HG03045 (cell line): Measurements from ENCODE around the gene TTC39A.
"Not testable (repeated sequence)": the region's sequence is repeated elsewhere in the genome, so short reads cannot be mapped to it uniquely, and the experiment has no call there.

Experiments used
- ATAC-seq: cut with Tn5 transposase; IDR thresholded peaks from one replicate; pipeline ENCODE4 v1.9.1; 2021; ENCODE audit warnings: mild to moderate bottlenecking, moderate library complexity; ENCODE audit not compliant: unreplicated experiment

Gene TTC39A

DNA sequence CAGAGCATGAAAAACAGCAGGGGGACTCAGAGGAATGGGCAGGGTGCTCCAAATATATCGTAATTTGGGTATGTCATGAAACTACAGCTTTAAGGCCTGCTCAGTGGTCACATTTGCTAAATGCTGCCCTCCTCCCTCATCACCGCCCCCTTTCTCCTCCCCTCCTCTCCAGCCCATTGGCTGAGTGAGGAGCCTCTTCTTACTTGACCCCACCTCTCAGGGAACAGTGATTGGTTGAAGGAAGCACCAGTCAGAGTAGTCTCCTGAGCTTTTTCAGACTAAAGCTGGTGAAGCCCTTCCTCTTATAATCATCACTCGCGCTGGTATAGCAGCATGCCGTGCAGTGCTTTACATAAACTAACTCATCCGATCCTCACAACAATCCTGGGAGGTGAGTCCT is 10.0 kb upstream of the TTC39A start:
- ATAC-seq, result no peak

DNA sequence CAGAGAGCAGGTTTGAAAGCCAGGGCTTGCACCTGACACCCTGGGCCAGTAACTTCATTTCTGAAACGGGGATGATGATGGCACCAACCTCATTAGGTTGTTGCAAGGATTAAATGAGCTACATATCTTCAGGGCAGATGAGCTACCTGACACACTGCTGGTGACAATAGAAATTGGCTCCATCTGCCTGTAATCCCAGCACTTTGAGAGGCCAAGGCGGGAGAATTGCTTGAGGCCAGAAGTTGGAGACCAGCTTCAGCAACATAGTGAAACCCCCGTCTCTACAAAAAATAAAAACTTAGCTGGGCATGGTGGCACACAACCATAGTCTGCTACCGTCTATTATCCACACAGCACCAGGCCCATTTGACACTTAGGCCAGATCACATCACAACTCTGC is 6.3 kb upstream of the TTC39A start:
- ATAC-seq, result no peak

DNA sequence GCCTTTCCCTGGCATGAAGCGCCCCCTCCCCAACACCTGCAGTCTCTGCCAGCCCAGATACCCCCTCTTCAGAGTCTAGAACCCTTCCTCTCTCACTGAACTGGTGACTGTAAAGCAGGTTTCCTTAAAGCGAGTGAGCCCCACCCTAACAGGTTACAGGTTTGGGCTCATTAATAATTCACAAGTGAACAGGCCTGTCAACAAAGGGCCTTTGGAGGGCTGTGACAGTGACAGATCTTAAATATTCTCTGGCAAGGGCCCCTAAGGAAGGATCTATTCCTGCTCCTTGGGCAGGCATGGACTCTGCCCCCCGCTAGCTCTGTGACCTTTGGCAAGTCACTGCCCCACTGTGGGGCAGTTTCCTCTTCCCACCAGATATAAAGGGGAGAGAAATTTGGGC is 5.6 kb upstream of the TTC39A start:
- ATAC-seq, result no peak

DNA sequence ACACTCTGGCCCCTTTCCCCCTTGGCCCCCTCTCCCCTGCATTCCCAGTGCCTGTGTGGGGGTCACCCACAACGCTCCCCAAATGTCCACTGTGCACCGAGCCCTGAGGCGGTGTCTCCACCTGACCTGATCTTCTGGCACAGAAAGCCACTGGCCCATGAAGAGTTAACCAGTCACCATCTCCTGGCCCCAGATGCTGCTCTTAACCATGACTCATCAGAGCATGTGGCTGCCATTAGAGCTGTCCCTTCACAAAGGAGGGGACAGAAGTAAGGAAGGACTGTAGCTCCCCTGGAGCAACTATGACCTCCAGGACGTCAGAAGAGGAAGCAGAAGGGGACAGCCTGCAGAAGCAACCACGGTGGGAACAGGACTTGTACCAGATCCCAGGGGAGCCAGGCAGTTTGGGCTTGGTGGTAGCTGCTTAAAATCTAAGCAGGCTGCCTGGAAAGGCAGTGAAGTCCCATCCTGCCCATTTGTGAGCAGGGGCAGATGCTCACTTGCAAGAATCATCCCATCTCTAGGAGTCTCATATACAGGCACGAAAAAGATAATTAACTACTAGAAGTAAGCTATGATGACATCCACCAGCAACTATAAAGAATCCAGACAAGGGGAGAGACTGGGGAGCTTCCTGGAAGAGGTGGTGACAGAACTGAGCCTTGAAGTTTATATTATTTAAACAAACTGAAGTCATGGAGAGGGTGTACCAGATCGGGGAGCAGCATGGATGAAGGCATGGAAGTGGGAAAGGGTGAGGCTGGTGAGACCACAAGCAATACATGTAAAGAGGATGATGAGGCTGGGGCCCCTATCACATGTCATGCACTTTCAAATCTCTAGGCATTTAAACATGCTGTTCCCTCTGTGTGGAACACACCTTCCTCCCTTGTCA is 1.1 kb upstream of the TTC39A start:
- ATAC-seq, result no peak

DNA sequence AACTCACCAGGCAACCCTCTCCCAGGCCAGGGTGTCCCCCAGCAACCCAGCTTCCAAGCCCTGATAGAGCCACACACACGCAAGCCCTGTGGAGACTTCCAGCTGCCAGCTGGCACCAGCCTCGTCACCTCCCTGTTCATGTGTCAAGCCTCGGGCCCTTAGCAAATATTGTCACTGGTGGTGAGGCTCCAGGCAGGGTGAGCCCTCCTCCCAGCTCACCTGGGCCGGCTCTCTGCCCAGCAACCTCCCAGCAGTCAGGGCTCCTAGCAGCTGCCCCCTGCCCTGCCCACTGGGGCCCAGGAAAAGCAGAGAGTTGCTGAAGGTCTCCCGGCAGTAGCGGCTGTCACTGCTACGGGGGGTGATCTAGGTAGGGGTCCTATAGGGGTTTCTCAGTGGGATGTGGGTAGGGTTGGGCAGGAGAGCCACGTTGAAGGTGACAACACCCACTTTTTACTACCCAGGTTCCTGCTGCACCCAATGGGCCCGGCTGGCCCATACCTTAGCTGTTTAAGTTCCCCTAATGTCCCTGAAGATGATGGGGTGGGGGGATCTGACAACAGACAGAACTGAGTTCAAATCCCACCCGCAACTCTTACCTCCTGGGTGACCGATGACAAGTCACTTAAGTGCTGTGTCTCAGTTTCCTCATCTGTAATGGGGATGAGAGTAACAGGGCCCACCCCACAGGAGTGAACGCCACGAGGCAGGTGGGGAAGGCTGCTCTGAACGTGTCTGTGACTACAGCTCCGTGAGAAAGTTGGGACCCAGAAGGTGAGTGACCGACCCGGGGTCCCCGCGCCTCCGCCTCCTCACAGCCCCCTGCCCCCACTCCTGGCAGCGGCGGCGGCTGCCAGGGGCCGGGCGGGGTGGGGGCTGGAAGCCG is 678 bp downstream of the TTC39A start:
- ATAC-seq, result no peak

DNA sequence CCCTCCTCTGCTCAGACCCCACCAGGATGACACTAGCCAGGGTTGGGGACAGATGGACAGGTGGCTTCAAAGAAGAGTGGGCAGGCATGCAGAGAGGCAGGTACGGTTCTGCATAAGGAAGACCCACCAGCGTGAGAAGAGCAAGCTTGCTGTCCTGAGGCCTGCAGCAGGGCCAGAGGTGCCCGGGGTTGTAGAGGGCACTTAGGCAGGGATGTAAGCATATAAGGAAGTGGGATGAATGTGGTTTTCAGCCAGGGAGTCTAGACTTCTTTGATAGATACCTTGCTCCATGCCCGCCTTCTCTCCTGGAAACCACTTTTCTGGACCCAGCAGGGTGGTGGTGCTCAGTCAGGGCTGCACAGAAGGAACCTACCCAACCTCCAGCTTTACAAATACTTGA is 1.4 kb downstream of the TTC39A start:
- no peak for ATAC-seq

DNA sequence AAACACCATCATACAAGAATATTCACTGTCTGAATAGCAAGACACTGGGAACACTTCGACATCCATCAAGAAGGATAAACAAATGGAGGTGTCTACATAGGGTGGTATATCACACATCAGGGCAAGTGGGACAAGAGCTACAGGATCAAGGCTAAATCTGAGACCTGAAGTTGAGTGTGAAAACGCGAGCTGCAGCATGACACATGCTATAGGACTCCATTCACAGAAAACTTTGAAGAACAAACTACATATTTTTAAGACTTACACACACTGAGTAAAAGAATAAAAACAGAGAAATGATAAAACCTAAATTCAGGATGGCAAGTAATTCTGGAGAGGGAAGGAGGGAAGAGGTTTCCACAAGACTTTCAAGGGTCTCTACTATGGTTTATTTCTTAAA is 2.1 kb downstream of the TTC39A start:
- ATAC-seq, result no peak

DNA sequence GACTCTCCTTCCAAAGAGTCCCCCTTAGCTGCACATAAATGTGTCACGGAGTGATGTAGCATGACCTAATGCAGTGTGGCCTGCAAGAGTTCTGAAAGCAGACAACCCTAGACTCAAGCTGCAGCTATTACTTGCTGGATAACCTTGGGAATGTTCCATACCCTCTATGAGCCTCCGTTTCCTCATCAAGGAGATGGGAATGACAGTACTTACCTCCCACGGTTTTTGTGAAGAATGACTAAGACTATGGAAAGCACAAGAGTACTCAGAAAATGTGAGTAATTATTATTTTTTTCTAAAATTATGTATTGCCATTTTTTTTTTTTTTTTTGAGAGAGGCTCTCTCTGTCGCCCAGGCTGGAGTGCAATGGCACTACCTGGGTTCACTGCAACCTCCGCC is 3.0 kb downstream of the TTC39A start:
- ATAC-seq, result no peak

DNA sequence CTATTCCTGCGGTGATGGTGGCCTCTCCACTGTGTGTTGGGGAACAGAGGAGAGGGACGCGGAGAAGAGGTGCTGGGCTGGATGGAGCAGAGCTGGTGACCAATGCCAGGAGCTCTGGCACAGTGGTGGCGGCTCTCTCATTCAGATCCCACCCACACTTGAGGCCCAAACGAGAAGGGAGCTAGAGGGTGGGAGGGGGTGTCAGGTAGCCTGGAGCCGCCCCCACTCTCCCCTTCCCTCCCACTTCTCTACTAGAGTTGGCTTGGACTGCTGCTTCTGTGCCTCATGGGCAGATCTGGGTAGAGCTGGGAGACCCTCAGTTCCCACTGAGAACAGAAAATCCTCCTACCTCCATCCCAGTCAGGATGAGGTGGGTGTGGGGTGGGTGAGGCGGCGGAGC is 3.5 kb downstream of the TTC39A start:
- ATAC-seq, result no peak

DNA sequence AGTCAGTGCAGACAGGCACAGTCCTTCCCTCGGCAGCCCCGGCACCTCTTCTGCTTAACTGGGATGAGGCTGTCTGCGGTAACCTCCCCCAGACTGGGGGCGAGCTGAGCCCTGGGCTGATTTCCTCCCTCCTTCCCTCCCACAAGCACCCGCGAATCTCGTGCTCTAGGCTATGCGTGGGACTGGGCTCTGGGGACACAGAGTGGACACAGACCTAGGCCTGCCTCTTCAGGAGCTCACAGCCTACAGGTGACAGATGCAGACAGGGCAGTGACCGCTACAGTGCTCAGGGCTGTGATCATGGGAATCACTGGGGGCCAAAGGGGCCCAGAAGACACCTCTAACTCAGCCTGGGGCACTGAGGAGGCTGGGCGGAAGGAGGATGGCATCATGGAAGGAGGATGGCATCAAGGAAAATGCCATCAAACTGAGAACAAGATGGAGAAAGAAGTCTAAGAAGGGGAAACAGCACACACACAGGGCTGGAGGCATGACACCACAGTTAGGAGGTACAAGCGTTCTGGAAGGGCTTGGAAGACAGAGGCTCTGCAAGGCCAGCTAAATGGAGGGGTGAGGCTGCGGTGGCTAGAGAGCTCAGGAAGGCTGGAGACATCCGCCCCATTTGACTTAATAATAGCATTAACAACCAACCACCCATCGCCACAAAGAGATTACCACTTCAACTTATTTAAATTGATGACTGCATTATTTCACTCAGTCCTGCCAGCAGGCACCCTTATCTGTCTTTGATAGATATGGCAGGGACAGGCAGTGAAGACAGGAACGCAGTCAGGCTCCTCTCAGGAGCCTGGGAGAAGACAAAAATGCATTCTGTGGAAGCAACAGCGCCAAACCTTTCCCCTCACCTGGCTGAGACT is 4.2 kb downstream of the TTC39A start:
- ATAC-seq, result no peak

DNA sequence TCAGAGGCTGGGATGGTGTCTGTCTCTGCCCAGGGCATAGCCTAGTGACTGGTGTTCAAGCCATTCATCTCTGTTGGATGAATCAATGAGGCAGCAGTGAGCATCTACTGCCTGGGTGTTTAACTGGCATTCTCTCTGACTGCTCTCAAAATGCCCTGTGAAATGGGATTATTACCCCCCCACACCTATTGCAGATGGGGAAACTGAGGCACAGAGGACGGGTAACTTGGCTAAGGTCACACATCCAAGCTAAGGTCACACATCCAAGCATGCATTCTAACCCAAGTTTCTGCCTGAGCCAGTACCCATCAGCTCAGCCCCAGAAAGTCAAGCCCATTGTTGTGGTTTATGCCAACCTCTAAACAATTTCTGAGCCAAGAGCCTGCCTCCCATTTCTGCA is 5.0 kb downstream of the TTC39A start:
- no peak for ATAC-seq

DNA sequence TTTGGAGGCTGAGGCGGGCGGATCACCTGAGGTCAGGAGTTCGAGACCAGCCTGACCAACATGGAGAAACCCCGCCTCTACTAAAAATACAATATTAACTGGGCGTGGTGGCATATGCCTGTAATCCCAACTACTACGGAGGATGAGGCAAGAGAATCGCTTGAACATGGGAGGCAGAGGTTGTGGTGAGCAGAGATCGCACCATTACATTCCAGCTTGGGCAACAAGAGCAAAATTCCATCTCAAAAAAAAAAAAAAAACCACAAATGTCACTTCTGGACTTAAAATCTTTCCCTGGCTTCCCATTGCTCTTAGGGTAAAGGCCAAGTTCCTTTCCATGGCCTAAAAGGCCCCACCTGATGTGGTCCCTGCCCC is 5.4 kb downstream of the TTC39A start:
- ATAC-seq, result not testable (repeated sequence)

DNA sequence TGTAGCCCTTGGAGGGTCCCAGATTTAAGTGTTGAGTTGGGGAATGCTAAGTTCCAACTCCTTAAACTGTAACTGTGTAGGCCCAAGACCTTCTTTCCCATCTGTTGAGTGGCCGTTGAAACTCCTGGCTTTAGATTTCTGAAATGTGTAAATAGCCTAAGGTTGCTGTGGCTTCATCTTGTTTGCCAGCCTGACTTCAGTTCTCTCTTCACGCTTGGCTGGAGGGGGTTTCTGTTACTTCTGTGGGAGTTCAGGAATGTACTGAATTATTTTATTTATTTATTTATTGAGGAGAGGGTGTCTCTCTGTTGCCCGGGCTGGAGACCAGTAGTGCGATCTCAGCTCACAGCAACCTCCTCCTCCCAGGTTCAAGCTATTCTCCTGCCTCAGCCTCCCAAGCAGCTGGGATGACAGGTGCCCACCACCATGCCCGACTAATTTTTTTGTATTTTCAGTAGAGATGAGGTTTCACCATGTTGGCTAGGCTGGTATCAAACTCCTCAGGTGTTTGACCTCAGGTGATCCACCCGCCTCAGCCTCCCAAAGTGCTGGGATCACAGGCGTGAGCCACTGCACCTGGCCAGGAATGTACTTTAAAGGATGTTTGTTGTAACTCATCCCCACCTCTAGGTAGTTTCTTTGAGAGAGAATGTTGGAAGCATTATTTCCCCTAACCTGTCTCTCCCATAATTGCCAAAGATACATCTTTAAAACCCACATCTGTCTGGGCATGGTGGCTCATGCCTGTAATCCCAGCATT is 5.9 kb downstream of the TTC39A start:
- no peak for ATAC-seq

DNA sequence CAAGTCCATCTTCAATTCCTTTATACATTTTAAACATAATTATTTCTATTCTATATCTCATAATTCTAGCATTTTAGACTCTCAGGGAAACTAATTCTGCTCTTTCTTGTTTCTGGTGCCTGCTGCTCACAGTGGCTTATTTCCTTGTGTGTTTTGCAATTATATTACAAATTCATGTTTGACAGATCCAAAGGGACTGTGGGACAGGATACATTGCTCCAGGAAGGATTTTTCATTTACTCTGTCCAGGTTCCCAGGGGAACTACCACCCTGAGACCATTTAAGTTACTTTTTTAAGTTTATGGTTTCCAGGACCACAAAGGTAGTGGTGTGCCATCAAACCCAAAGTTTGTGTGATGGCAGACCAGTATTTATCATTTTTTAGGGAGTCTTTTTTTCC is 6.6 kb downstream of the TTC39A start:
- no peak for ATAC-seq

DNA sequence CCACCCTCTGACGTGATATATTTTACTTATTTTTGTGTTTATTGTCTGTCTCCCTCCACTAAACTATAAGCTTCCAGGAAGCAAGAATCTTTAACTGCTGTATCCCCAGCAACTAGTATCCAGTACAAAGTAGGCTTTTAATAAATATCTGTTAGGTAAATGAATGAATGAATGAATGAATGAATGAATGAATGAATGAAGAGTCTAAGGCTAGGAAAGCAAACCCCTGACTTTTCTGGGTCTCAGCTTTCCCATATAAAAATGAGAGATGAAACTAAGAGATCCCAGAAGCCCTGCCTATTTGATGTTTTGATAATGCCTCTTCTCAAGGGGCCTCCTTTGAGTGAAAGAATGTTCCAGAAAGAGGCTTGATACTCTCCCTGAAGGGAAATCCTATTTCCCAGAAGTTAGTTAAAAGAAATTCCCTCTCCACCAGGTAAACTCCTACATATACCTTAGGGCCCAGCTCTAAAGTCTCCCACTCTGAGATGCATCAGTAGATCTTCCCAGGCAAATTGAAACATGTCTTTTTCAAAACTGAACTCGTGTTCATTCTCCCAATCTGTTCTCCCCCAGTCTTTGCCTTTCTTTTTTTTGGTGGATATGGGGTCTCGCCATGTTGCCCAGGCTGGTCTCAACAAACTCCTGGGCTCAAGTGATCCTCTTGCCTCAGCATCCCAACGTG is 7.8 kb downstream of the TTC39A start:
- ATAC-seq, result no peak

DNA sequence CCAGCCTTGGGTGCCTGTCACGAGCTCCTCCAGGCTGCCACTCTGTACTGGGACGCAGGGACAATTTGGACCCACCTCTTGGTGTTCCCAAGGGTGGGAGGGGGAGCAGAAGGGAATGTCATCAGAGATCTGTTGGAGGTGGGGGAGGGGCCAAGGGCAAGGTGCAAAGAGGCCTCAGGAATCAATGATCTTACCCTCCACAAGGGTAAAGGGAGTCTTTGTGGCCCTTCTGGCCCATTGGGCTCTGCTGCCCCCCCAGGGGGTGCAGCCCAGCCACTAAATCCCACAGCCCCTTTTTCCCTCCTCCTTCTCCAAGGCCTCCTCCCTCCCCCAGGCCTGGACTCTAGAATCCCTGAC is 8.5 kb downstream of the TTC39A start:
- no peak for ATAC-seq

DNA sequence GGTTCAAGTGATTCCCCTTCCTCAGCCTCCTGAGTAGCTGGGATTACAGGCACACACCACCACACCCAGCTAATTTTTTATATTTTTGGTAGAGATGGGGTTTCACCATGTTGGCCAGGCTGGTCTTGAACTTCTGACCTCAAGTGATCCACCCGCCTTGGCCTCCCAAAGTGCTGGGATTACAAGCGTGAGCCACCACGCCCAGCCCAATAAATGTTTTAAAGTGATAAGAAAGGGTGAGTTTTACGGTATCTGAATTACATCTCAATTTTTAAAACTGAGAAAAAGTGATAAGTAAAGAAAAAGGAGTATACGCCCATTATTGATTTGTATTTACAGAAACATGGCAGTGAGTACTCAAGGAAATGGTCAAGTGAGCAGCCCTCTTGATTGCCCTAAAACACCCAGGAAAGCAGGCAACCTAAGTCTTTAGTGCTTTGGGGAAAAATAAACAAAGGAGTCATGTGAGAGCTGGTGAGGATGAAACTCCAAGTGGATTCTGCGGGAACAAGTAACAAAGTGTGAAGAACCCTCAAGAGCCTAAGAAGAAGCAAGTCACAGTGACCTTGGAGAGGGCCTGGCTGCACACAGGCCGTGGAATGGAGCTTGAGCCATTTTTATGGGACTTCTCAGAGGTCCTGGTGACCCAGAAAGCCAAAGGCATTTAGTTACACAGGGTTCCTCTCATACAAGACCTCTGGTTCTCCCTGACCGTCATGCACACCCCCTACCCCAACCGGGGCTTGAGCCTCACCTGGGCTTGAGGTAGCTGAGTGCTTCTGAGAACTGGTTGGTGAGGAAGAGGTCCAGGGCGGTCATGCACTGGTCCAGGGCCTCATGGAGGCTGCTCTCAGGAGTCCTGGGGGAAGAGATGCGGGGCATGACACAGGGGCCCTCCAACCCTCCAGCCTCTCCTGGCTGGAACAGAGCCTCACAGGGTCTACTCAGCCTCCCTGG is 9.1 kb downstream of the TTC39A start:
- no peak for ATAC-seq

DNA sequence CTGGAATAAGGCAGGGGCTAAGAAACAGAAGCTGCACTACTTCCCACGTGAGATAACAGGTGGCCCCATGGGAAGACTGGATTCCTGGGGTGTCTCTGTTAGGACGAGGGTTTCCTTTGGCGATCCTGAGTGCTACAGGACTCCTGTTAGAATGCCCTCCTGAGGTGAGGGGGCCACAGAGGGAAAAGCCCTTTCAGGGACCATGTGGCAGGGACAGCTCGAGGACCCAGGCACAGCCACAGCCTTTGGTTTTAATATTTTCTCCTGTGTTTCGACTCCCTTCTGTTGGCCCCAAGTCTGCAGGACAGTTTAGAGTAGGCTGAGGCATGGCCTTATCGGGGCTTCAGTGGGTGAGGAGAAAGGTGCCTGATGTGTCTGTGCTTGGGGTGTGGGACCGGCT is 12.6 kb downstream of the TTC39A start:
- no peak for ATAC-seq

DNA sequence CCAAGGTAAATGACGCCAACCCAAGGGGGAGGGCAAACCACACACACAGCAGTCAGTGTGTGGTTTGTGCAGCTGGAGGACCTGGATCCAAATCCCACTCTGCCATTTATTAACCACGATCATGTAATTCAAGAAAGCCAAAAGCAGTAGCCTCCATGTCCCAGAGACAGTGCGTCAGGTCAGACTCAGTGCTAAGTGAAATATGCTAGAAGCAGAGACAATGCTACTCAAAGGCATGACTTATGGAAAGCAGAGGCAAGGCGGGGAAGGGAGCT is 13.6 kb downstream of the TTC39A start:
- ATAC-seq, result no peak
